NCI-H524 treated with DMSO at 0.1 percent for 48 hours (cell line): ENCODE measurements around the gene MLXIPL.
"Not testable (repeated sequence)": the region's sequence is repeated elsewhere in the genome, so short reads cannot be mapped to it uniquely, and the experiment has no call there.

Experiments used
- DNase-seq: peaks from one replicate; lab custom pipeline; 2025; lab: John Stamatoyannopoulos, UW

The MLXIPL gene

GRCh38 chr7:73646785-73647724, 22.7 kb upstream of the MLXIPL start:
- DNase-seq, result no peak

GRCh38 chr7:73645643-73646174, 21.4 kb upstream of the MLXIPL start:
- DNase-seq, result no peak

GRCh38 chr7:73644688-73645286, 20.5 kb upstream of the MLXIPL start:
- DNase-seq, result no peak

- no peak for DNase-seq
Observed at GRCh38 chr7:73642834-73643233, 18.5 kb upstream of the MLXIPL start.

GRCh38 chr7:73638911-73639310, 14.6 kb upstream of the MLXIPL start:
- no peak for DNase-seq

GRCh38 chr7:73635428-73636200, 11.3 kb upstream of the MLXIPL start:
- DNase-seq, result no peak

- DNase-seq, result no peak
Observed at GRCh38 chr7:73633844-73634243, 9.5 kb upstream of the MLXIPL start.

- DNase-seq, result no peak
Observed at GRCh38 chr7:73633323-73633722, 9.0 kb upstream of the MLXIPL start.

GRCh38 chr7:73631558-73631957, 7.2 kb upstream of the MLXIPL start:
- DNase-seq, result no peak

GRCh38 chr7:73628504-73628903, 4.2 kb upstream of the MLXIPL start:
- no peak for DNase-seq

GRCh38 chr7:73626814-73627213, 2.5 kb upstream of the MLXIPL start:
- DNase-seq, result peak; percentile 16

GRCh38 chr7:73625276-73625675, 954 bp upstream of the MLXIPL start:
- DNase-seq, result no peak

- DNase-seq, result no peak
Observed at GRCh38 chr7:73624669-73625001, 313 bp upstream of the MLXIPL start.

GRCh38 chr7:73622909-73623797, 1.2 kb downstream of the MLXIPL start:
- no peak for DNase-seq

GRCh38 chr7:73622527-73622908, 1.8 kb downstream of the MLXIPL start:
- no peak for DNase-seq

- no peak for DNase-seq
Observed at GRCh38 chr7:73621168-73622063, 2.9 kb downstream of the MLXIPL start.

GRCh38 chr7:73619394-73619793, 4.9 kb downstream of the MLXIPL start:
- DNase-seq, result not testable (repeated sequence)

- peak; percentile 43 for DNase-seq
Observed at GRCh38 chr7:73618538-73618937, 5.8 kb downstream of the MLXIPL start.

GRCh38 chr7:73617520-73617919, 6.8 kb downstream of the MLXIPL start:
- not testable (repeated sequence) for DNase-seq

- no peak for DNase-seq
Observed at GRCh38 chr7:73615886-73616285, 8.4 kb downstream of the MLXIPL start.
